ENCODE data around the gene NR2F1-AS1. TPM values are rescaled to one million over a fixed set of nuclear protein-coding genes. Genes with fewer than 3 reads are reported as not detected.

NR2F1-AS1 gene
- polyA plus RNA-seq, 1 donor (not counting 4 experiments of a cell fraction or from before 2014, with no cell fraction given) = 0.25 TPM

- Histone ChIP-seq H2AFZ (ENCODE audit: control insufficient read depth, low read length) (no peak overlapping the region), H3K4me3 (ENCODE audit: control insufficient read depth in 2 of 3, extremely low read depth in 1 of 3, insufficient read depth in 2 of 3, low read depth in 1 of 3, low read length in 3 of 3) (no peak overlapping the region), H3K9me1 (ENCODE audit: control insufficient read depth, extremely low read depth, insufficient read depth, low read length) (no peaks in the 10 kb centered on the region), H3K27me3 (ENCODE audit: control insufficient read depth, extremely low read depth, insufficient read depth, low read length) (no peaks in the 10 kb centered on the region), H3K27ac (ENCODE audit: control insufficient read depth, insufficient read depth, low read length) (no peak overlapping the region), H3K9ac (ENCODE audit: control insufficient read depth, extremely low read depth, insufficient read depth, low read length) (no peak overlapping the region), H3K9me3 (ENCODE audit: control insufficient read depth, low read depth, low read length) (no peaks in the 10 kb centered on the region), H3K79me2 (ENCODE audit: control insufficient read depth, insufficient read depth, low read length) (no peaks in the 10 kb centered on the region), H3K4me2 (ENCODE audit: control insufficient read depth, extremely low read depth, insufficient read depth, low read depth, low read length) (no peak overlapping the region), H3K4me1 (ENCODE audit: control insufficient read depth, extremely low read depth, insufficient read depth, low read length) (no peaks in the 10 kb centered on the region), H3K36me3 (ENCODE audit: control insufficient read depth in 2 of 2, extremely low read depth in 1 of 2, insufficient read depth in 2 of 2, low read length in 2 of 2) (no peaks in the 10 kb centered on the region), H4K20me1 (ENCODE audit: control insufficient read depth, extremely low read depth, insufficient read depth, low read length) (no peaks in the 10 kb centered on the region)
- TF ChIP-seq CTCF (optimal IDR thresholded peaks at IDR 0.05 in 1 of 3, IDR thresholded peaks at IDR 0.05 in 1 of 3, conservative IDR thresholded peaks at IDR 0.05 in 1 of 3; ENCODE audit: extremely low read depth in 1 of 3, insufficient read depth in 2 of 3, low read length in 3 of 3) (no peak), EZH2 (IDR thresholded peaks at IDR 0.05; ENCODE audit: low read length) (no peak)
- no peak for FAIRE-seq
- no peak for DNase-seq (ENCODE audit: low read depth, low spot score)
- dilution Hi-C loops (cut with MboI; ENCODE audit: extremely low pct_ligation_motif_present, low sequenced_read_pairs) = no loop called here
These were observed 200.0 kb downstream of the NR2F1-AS1 start for GRCh38 chr5:93381057-93381456.

- FAIRE-seq = no peak
These were observed 202.9 kb downstream of the NR2F1-AS1 start for GRCh38 chr5:93378073-93378472.

More at GRCh38 chr5:93378073-93378472, 202.9 kb downstream of the NR2F1-AS1 start:
- no peaks in the 10 kb centered on the region for H3K9me1 ChIP-seq (ENCODE audit: control insufficient read depth, extremely low read depth, insufficient read depth, low read length)
- H3K36me3 ChIP-seq (ENCODE audit: control insufficient read depth in 2 of 2, extremely low read depth in 1 of 2, insufficient read depth in 2 of 2, low read length in 2 of 2) = no peaks in the 10 kb centered on the region
- no peaks in the 10 kb centered on the region for H3K79me2 ChIP-seq (ENCODE audit: control insufficient read depth, insufficient read depth, low read length)
- no peak overlapping the region for H3K4me3 ChIP-seq (ENCODE audit: control insufficient read depth in 2 of 3, extremely low read depth in 1 of 3, insufficient read depth in 2 of 3, low read depth in 1 of 3, low read length in 3 of 3)
- no peak overlapping the region for H3K9ac ChIP-seq (ENCODE audit: control insufficient read depth, extremely low read depth, insufficient read depth, low read length)
- H3K9me3 ChIP-seq (ENCODE audit: control insufficient read depth, low read depth, low read length) = no peaks in the 10 kb centered on the region
- TF ChIP-seq EZH2 (IDR thresholded peaks at IDR 0.05; ENCODE audit: low read length) (no peak), CTCF (optimal IDR thresholded peaks at IDR 0.05 in 1 of 3, IDR thresholded peaks at IDR 0.05 in 1 of 3, conservative IDR thresholded peaks at IDR 0.05 in 1 of 3; ENCODE audit: extremely low read depth in 1 of 3, insufficient read depth in 2 of 3, low read length in 3 of 3) (no peak)
- H2AFZ ChIP-seq (ENCODE audit: control insufficient read depth, low read length) = no peak overlapping the region
- no peak overlapping the region for H3K4me2 ChIP-seq (ENCODE audit: control insufficient read depth, extremely low read depth, insufficient read depth, low read depth, low read length)
- dilution Hi-C loops (cut with MboI; ENCODE audit: extremely low pct_ligation_motif_present, low sequenced_read_pairs) = no loop called here
- no peaks in the 10 kb centered on the region for H4K20me1 ChIP-seq (ENCODE audit: control insufficient read depth, extremely low read depth, insufficient read depth, low read length)
- DNase-seq (ENCODE audit: low read depth, low spot score) = no peak
- H3K4me1 ChIP-seq (ENCODE audit: control insufficient read depth, extremely low read depth, insufficient read depth, low read length) = no peaks in the 10 kb centered on the region
- H3K27me3 ChIP-seq (ENCODE audit: control insufficient read depth, extremely low read depth, insufficient read depth, low read length) = no peaks in the 10 kb centered on the region
- H3K27ac ChIP-seq (ENCODE audit: control insufficient read depth, insufficient read depth, low read length) = no peak overlapping the region

Data from keratinocyte (primary cell).